Caco-2 (cell line): Measurements from ENCODE around the gene MTIF2. TPM values are rescaled to one million over a fixed set of nuclear protein-coding genes. Genes with fewer than 3 reads are reported as not detected.

Experiments
- BruUV-seq: library from RNA; stranded (reverse); fragments of 400-500 nt; replicated peaks from 2 replicates; lab custom pipeline; 2021; lab: Mats Ljungman, UMichigan
- CTCF ChIA-PET: fragments of 300-600 bp; sonication (Branson Sonifier 250); formaldehyde crosslinking; loops from one replicate; lab custom pipeline; 2022; ENCODE audit warnings: antibody characterized with exemption; lab: Charles Lee
- POLR2A ChIA-PET: fragments of 300-600 bp; sonication (Branson Sonifier 250); formaldehyde crosslinking; loops from one replicate; lab custom pipeline; 2022; ENCODE audit warnings: antibody characterized with exemption; lab: Charles Lee
- DNase-seq, 2 experiments: peaks; one replicate each; pipeline versions ENCODE4 v3.0.0 to v3.0.0-alpha.2; 2020 to 2022
- H3K27me3 ChIP-seq: replicated peaks from 2 replicates; pipeline ENCODE4 v1.6.0; 2011; ENCODE audit warnings: low read length; ENCODE audit not compliant: control insufficient read depth, insufficient read depth
- H3K36me3 ChIP-seq: 2 replicates; pipeline ENCODE4 v1.5.1; 2011; ENCODE audit warnings: low read length; ENCODE audit not compliant: control insufficient read depth, insufficient read depth
- H3K4me1 ChIP-seq: fragments of 250-450 bp; sonication (Bioruptor Pico); 2 replicates; pipeline ENCODE4 v1.5.1; 2020; ENCODE audit warnings: mild to moderate bottlenecking
- H3K4me3 ChIP-seq: 2 replicates; pipeline ENCODE4 v1.5.1; 2011; ENCODE audit warnings: low read depth, mild to moderate bottlenecking, control low read depth, low read length
- H3K9me3 ChIP-seq: fragments of 250-450 bp; sonication (Bioruptor Pico); 2 replicates; pipeline ENCODE4 v1.5.1; 2020; ENCODE audit warnings: mild to moderate bottlenecking, moderate library complexity
- H3K27ac Mint-ChIP-seq: one replicate; pipeline ENCODE4 v1.8.0; 2022; ENCODE audit warnings: mixed read lengths; ENCODE audit not compliant: unreplicated experiment
- H3K27me3 Mint-ChIP-seq: one replicate; pipeline ENCODE4 v1.8.0; 2022; ENCODE audit warnings: mixed read lengths; ENCODE audit not compliant: insufficient read depth, unreplicated experiment
- H3K36me3 Mint-ChIP-seq: one replicate; pipeline ENCODE4 v1.8.0; 2022; ENCODE audit warnings: mild to moderate bottlenecking, mixed read lengths; ENCODE audit not compliant: insufficient read depth, unreplicated experiment
- H3K4me1 Mint-ChIP-seq: one replicate; pipeline ENCODE4 v1.8.0; 2022; ENCODE audit warnings: low read depth, mixed read lengths; ENCODE audit not compliant: unreplicated experiment
- H3K4me3 Mint-ChIP-seq: one replicate; pipeline ENCODE4 v1.8.0; 2022; ENCODE audit warnings: mild to moderate bottlenecking, moderate library complexity, mixed read lengths; ENCODE audit not compliant: unreplicated experiment
- H3K9me3 Mint-ChIP-seq: one replicate; pipeline ENCODE4 v1.8.0; 2022; ENCODE audit warnings: mixed read lengths; ENCODE audit not compliant: unreplicated experiment
- intact Hi-C: fragments of 100-400 bp; cut with micrococcal nuclease; formaldehyde crosslinking; loops from one replicate; pipeline ENCODE4 v1.10.0; 2022; ENCODE audit not compliant: unreplicated experiment
- total RNA-seq: library from RNA; stranded (reverse); gene quantifications from 2 replicates; pipeline ENCODE4 v1.2.3, GENCODE V29; 2022
- TF ChIP-seq, protein P1 (sequence below), 2 experiments: fragments of 200-600 bp in 1 of 2; IDR thresholded peaks; 1 replicate in 1 of 2; 2 replicates in 1 of 2; pipeline versions ENCODE4 v1.5.1 to v1.8.0; 2011 to 2022; ENCODE audit warnings: antibody characterized with exemption in 1 of 2, control low read depth in 1 of 2, inconsistent platforms in 1 of 2, low read depth in 1 of 2, low read length in 1 of 2, mild to moderate bottlenecking in 1 of 2, moderate library complexity in 1 of 2; ENCODE audit not compliant: insufficient read depth in 1 of 2, severe bottlenecking in 1 of 2, unreplicated experiment in 1 of 2

Gene MTIF2
- total RNA-seq, 1 experiment from 2014 or later: 42.7 TPM

DNA sequence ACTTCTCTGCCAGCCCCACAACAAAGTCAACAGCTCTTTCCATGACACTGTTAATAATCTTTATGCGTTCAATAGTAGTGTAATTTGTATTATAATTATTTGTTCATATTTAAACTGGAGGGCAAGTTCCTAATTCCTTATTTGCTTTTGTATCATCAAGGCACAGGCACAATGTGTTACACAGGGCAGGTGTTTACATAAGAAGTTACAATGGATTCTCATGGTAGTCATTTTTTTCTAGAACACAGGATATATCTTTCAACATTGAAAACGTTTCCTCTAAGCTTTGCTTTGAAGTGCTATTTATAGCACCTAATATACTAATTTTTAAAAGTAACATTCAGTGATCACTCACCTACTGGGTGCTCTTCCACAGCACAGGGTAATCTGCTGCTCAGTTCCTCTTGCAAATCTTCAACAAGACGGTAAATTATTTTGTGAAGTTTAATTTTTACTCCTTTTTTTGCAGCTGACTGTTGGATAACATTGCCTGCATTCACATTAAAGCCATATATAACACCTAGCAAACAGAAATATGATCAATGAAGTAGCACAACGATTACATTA lies 29.3 kb downstream of the MTIF2 start:
- intact Hi-C loops: loop anchor here (10.0 kb wide), 1 partner anchor 195 kb away; no protein-coding TSS in a partner anchor
- Mint-ChIP-seq H3K4me1 (no peaks in the 10 kb centered on the region), H3K27ac (no peak overlapping the region), H3K36me3 (peaks cover 58% of the 10 kb centered on the region), H3K9me3 (no peaks in the 10 kb centered on the region), H3K27me3 (no peaks in the 10 kb centered on the region), H3K4me3 (no peak overlapping the region)
- ChIA-PET POLR2A (no interaction called here), CTCF (no interaction called here)
- Histone ChIP-seq H3K36me3 (peaks cover 4% of the 10 kb centered on the region), H3K9me3 (no peaks in the 10 kb centered on the region), H3K4me1 (peaks cover 3% of the 10 kb centered on the region; the same call in 1 of the 2 replicates), H3K27me3 (no peaks in the 10 kb centered on the region), H3K4me3 (no peak overlapping the region)
- TF ChIP-seq, protein P1, sequence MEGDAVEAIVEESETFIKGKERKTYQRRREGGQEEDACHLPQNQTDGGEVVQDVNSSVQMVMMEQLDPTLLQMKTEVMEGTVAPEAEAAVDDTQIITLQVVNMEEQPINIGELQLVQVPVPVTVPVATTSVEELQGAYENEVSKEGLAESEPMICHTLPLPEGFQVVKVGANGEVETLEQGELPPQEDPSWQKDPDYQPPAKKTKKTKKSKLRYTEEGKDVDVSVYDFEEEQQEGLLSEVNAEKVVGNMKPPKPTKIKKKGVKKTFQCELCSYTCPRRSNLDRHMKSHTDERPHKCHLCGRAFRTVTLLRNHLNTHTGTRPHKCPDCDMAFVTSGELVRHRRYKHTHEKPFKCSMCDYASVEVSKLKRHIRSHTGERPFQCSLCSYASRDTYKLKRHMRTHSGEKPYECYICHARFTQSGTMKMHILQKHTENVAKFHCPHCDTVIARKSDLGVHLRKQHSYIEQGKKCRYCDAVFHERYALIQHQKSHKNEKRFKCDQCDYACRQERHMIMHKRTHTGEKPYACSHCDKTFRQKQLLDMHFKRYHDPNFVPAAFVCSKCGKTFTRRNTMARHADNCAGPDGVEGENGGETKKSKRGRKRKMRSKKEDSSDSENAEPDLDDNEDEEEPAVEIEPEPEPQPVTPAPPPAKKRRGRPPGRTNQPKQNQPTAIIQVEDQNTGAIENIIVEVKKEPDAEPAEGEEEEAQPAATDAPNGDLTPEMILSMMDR (IDR thresholded peaks at IDR 0.05; ENCODE audit: insufficient read depth in 1 of 2, low read depth in 1 of 2, low read length in 1 of 2, severe bottlenecking in 1 of 2, unreplicated experiment in 1 of 2): no peak
- DNase-seq: no peak
- BruUV-seq: no TSS peak

DNA sequence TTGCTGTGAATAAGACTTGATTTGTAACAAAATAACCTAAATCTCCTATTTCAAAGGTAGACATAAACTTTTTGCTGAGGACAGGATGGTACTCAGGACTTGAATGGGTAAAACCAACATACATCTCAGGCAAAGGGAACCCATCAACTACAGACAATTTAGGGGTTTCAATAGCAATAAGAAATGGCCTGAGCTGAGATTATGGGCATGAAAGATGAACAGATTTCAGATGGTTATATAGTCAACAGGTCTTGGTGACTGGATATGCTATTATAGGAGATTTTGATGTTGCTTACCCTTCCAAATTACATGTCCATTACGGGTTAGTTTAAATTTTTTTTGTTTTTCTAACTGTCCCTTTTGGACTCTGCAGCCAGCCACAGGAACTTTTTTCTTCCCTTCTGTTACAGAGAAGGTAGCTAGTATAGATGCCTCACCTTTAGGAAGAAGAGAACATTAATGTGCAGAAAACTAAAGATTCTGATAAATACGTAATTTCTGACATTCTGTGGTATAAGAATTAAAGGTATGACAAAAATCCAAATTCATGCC lies 32.0 kb downstream of the MTIF2 start:
- BruUV-seq: no TSS peak
- POLR2A ChIA-PET: no interaction called here
- H3K9me3 ChIP-seq: no peaks in the 10 kb centered on the region
- no peaks in the 10 kb centered on the region for H3K9me3 Mint-ChIP-seq
- peaks cover 78% of the 10 kb centered on the region for H3K36me3 Mint-ChIP-seq
- H3K4me1 Mint-ChIP-seq: no peaks in the 10 kb centered on the region
- no peaks in the 10 kb centered on the region for H3K27me3 Mint-ChIP-seq
- no peaks in the 10 kb centered on the region for H3K27me3 ChIP-seq
- H3K36me3 ChIP-seq: peaks cover 7% of the 10 kb centered on the region; the same call in 1 of the 2 replicates
- H3K27ac Mint-ChIP-seq: no peak overlapping the region
- H3K4me1 ChIP-seq: peaks cover 11% of the 10 kb centered on the region; the same call in 1 of the 2 replicates
- CTCF ChIA-PET: no interaction called here
- no peak overlapping the region for H3K4me3 ChIP-seq
- no peak for DNase-seq
- TF ChIP-seq, protein P1 (IDR thresholded peaks at IDR 0.05; ENCODE audit: insufficient read depth in 1 of 2, low read depth in 1 of 2, low read length in 1 of 2, severe bottlenecking in 1 of 2, unreplicated experiment in 1 of 2): no peak
- no peak overlapping the region for H3K4me3 Mint-ChIP-seq
- intact Hi-C loops: loop anchor here (10.0 kb wide), 1 partner anchor 198 kb away; no protein-coding TSS in a partner anchor

DNA sequence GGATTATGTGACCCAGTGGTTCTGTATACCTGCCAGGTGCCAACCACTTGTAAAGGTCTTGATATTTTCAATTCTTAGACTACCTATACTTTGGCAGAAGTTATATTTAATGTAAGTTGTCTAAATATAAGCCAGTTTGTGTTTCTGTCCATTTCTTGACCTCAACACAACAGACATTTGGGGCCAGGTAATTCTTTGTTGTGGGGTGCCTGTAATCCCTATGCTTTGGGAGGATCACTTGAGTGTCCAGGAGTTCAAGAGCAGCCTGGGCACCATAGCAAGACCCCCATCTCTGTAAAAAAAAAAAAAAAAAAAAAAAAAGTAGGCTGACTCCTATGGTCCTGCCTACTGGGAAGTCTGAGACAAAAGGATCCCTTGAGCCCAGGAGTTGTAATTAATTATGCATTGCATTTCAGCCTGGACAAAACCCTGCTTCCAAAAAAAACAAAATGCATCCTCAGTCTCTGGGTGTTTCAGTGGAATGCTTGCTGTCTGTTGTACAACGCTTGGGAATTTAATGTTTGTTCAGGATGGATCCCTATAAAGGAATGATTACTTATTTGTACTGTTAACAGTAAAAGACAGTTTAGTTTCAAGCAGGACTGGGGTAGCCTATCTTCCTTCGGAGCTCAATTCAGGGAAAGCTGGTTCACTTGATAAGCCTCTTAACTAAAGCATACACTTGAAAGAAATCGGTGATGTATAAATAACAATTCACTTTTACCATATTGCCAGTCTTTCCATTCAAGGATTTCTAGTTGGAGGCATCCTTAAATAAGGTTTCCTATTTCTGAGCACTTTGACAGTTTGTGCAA lies 33.1 kb downstream of the MTIF2 start:
- Mint-ChIP-seq H3K36me3 (peaks cover 78% of the 10 kb centered on the region), H3K27ac (no peak overlapping the region)
- CTCF ChIA-PET: no interaction called here

More for the DNA sequence above, 33.1 kb downstream of the MTIF2 start:
- Histone ChIP-seq H3K27me3 (no peaks in the 10 kb centered on the region), H3K36me3 (peaks cover 7% of the 10 kb centered on the region; the same call in 1 of the 2 replicates), H3K9me3 (no peaks in the 10 kb centered on the region), H3K4me3 (no peak overlapping the region), H3K4me1 (peaks cover 11% of the 10 kb centered on the region; the same call in 1 of the 2 replicates)
- POLR2A ChIA-PET: no interaction called here
- TF ChIP-seq, protein P1 (IDR thresholded peaks at IDR 0.05; ENCODE audit: insufficient read depth in 1 of 2, low read depth in 1 of 2, low read length in 1 of 2, severe bottlenecking in 1 of 2, unreplicated experiment in 1 of 2): no peak
- H3K4me3 Mint-ChIP-seq: no peak overlapping the region
- no TSS peak for BruUV-seq
- no peak for DNase-seq
- no peaks in the 10 kb centered on the region for H3K9me3 Mint-ChIP-seq
- peaks cover 6% of the 10 kb centered on the region for H3K4me1 Mint-ChIP-seq
- no peaks in the 10 kb centered on the region for H3K27me3 Mint-ChIP-seq
- intact Hi-C loops: loop anchor here (10.0 kb wide), 1 partner anchor 199 kb away; no protein-coding TSS in a partner anchor
